HG02840 (cell line): Measurements from ENCODE around the gene DOCK9.

ENCODE experiments used
- ATAC-seq: cut with Tn5 transposase; IDR thresholded peaks from one replicate; pipeline ENCODE4 v1.9.1; 2021; ENCODE audit warnings: mild to moderate bottlenecking, moderate library complexity, moderate number of reproducible peaks; ENCODE audit not compliant: unreplicated experiment, low FRiP score

The DOCK9 gene

DNA sequence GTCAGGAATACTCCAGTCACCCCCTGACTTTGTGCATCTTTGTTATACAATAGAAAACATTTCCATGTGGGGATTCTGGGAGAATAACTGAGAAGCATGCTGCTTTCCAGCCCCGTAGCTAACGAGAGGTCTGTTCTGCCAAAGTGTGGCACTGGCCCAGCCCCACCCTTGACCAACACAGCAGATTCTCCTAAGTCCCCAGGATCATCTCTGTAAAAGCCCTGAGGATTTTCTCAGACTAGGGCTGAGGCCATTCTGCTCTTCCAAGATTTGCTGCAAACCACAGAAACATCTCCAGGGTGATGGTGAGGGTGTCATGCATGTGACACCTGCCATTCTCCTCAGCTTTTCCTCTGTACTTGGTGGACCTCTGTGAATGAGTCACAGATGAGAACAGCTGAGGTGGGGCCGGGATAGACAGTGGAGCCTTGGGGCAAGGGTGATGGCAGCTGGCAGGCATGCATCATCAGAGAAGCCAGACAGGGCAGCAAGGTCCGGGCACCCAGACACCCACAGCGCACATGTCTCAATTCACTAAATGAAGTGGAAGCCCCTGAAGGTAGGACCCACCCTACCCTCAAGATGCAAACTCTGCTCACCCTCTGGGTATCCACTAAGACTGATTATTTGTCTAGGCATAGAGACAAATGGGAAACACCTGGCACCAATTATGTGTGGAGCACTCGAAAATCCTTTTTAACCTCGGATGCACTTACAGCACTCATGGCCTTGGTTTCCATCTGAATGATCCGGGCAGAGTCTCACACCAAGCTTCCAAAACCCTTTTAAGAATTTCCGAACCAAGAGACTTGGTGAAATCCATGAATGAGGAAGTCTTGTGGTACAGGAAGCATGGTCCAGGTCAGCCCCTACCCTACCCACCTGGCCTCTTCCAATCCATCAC is 20.1 kb upstream of the DOCK9 start:
- no peak for ATAC-seq

DNA sequence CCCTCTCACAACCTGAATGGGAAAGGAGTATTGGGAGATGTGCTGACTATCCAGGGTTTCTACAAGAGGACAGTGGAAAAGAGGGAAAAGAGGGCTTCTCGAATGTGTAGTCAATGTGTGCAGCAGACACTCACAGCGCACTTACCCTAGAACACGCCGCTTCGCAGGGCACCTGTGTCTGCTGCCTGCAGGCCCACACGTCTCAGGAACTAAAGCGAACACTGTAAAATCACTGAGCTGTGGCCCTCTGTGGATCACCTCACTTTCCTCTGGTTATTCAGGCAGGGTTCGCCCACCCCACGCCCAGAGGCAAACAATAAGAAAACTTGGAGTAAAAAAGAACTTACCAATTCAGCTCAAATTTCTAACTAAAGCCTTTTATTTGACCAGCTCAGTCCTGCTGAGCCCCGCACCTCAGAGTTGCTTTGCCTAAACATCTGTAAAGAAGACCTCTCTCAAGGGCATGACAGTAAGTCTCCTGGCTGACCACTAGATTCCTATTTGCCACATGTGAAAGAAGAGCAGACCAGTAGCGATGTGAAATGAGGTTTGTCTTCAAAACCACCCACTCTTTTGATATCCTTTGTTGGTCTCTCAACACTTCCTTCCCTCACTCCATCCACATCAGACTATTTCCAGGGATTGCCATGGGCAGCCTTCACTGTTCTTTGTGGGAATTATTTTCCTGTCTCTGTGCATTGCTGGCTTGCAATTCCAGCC is 19.3 kb upstream of the DOCK9 start:
- ATAC-seq = no peak

GRCh38 chr13:98996046-98996445 is 18.2 kb upstream of the DOCK9 start:
- no peak for ATAC-seq

DNA sequence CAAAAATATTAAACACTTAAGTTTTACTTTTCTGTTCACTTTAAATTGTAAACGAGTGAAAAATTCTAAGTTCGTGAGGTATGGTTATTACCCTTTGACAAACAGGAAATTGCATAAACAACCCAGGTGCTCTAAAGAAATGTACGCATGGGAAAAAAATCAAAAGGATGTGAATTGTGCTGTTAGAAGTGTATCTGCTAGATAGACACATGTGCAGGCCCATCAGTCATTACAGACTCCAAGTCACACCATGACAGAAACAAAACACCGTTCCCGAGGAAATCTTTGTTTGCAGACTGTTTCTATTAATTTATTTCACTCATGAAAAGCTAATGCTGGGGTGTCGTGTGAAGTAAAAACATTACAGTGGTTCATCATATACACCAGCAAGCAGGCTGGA is 17.0 kb upstream of the DOCK9 start:
- ATAC-seq = no peak

DNA sequence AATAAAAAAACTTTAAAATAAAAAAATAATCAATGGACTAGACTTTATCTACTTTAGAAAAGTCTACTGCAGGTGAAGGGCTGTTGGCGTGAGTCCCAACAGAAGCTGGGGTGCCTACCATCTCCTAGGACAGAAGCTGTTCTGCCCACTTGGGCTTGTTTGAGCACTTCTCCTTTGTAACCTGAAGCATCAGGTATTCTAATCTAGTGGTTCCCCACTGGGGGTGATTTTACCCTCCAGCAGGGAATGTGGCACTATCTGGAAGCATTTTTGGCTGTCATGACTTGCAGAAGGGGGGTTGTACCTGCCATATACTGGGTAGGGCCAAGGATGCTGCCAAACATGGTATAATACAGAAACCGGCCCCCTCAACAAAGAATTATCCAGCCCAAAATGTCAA is 16.2 kb upstream of the DOCK9 start:
- no peak for ATAC-seq

DNA sequence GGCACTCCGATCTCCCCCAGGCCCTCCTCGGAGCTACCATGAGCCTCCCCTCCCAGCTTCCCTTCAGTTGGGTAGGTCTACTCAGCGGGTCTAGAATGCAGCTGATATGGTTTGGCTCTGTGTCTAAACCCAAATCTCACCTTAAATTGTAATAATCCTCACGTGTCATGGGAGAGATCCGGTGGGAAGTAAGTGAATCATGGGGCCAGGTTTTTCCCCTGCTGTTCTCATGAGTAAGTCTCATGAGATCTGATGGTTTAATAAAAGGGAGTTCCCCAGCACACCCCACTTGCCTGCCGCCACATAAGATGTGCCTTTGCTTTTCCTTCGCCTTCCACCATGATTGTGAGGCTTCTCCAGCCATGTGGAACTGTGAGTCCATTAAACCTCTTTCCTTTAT is 14.5 kb upstream of the DOCK9 start:
- no peak for ATAC-seq

DNA sequence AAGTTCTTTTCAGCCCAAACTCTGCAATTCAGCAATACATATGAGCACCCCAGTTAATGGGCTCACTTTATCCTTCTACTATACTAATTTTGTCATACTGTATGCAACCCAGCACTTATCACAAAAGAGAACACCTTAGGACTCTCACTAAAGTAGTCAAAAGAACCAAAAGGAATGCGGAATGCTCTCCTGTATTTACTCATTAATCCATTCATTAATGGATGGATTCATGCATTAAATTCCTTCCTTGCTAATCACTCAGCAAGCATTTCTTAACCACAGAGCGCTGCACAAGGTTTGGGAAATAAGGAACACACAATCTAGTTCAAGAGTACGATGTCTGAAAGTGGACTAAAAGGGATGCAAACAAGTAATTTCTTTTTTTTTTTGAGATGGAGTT is 12.8 kb upstream of the DOCK9 start:
- no peak for ATAC-seq

DNA sequence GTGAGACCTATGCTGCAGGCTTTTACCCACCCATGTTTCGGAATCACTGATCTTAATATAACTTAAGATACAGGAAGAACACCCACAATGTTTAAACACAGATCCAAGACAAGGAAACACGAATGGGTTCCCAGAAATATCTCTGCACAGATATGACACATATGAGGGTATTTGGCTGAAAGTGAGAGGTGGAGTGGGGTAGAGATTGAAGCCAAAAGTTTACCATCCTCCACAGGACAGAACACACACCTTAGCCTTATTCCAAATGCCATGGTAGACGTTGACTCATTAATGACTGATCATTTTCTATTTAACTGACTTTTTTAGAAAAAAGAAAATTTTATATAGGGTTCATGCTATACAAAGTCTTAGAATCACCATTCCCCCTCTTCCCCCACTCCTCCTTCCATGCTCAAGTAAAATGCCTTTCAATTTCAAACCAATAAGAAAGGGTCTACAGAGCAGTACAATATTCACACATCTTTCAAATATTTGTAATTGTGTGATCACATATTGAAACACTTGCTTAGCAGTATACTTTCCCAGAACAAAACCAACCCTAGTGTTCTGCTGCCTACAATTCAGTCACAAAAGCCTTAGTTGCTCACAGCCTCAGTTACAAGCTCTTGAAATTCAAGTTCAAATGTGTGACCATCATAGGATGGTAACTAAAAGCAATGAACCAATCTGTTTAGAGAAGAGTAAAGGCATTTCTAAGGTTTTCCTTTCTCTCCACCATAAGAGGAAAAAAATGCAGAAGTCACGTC is 11.8 kb upstream of the DOCK9 start:
- no peak for ATAC-seq

GRCh38 chr13:98988780-98989179 is 10.9 kb upstream of the DOCK9 start:
- ATAC-seq = no peak

DNA sequence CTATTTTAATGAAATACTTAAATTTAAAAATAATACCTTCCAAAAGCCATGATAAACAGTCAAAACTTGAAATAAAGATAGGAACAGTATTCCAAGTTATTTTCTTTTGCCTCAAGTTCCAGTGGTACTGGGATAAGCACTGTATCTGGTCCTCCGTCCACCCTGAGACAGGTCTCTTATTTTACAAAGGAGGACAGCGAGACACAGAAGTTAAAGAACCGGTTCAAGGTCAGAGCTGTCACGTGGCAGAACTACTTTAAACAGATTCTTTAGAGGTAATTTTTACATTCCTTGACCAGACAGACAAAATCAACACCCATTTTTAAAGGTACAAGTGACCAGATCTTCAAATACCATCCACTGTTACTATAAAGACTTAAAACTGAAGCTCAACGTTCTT is 10.4 kb upstream of the DOCK9 start:
- no peak for ATAC-seq

DNA sequence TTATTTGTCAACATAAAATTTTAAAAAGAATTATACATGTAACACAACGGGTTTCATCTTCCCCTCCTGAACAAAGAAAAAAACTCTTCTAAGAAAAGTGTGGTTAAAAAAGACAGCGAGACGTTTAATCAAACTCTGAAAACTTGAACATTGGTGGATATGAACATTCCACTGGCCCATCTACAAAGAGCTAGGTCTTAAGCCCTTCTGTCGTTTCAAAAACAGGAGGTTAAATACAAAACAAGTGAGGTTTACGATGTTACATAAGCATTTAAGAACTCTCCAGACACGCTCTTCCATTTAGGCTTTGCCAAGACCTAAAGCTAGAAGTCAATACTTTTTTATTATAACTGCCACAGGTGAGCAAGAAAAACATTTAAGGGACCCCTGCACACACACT is 9.4 kb upstream of the DOCK9 start:
- ATAC-seq = no peak

DNA sequence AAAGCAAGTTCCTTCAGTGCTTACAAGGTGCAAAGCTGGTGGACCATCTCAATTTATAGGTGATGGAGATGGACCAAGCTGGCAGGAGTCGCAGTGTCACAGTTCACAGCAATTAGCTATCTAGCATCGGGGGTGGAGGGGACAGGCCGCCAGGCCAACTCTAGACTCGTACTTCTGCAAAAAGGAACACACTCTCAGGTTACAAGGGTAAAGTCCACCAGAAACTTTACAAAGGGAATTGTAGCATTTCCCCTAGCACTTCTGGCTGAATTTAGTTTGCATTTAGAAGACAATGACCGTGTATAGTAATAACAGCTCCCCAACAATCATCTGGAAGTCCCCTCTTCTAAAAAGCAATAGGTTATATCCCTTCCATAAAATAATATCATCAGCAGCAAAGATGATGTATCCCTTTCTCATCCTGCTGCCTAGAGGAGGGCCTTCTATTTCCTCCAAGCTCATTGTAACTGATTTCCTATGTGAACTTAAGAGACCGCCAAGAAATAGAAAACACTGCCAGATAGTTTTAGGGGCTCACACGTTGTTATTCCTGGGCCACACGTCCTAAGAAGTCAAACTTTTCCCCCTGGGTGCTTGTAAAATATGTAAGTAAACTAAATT is 8.5 kb upstream of the DOCK9 start:
- ATAC-seq = no peak

GRCh38 chr13:98985591-98985990 is 7.7 kb upstream of the DOCK9 start:
- no peak for ATAC-seq

GRCh38 chr13:98984983-98985382 is 7.1 kb upstream of the DOCK9 start:
- no peak for ATAC-seq

- no peak for ATAC-seq
These were observed 6.3 kb upstream of the DOCK9 start for GRCh38 chr13:98984118-98984517.

DNA sequence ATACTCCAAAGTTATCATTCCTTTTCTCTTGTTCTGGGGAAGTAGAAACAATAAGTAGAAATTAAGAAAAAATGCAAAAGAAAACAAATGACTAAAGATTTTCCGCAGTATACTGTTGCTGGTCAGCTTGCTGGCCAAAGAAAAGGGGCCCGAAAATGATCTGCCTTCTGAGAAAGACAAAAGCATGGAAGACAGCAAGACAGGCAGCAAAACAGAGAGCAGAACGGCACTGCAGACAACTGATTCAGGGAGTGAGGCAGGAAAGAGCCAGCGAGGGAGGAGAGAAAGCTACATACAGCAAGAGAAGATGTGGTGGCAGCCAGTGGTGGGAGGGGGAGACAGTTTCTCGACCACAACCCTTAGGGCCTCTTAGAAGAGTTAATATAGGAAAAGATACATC is 5.3 kb upstream of the DOCK9 start:
- no peak for ATAC-seq

- no peak for ATAC-seq
These were observed 3.7 kb upstream of the DOCK9 start for GRCh38 chr13:98981369-98982080.

DNA sequence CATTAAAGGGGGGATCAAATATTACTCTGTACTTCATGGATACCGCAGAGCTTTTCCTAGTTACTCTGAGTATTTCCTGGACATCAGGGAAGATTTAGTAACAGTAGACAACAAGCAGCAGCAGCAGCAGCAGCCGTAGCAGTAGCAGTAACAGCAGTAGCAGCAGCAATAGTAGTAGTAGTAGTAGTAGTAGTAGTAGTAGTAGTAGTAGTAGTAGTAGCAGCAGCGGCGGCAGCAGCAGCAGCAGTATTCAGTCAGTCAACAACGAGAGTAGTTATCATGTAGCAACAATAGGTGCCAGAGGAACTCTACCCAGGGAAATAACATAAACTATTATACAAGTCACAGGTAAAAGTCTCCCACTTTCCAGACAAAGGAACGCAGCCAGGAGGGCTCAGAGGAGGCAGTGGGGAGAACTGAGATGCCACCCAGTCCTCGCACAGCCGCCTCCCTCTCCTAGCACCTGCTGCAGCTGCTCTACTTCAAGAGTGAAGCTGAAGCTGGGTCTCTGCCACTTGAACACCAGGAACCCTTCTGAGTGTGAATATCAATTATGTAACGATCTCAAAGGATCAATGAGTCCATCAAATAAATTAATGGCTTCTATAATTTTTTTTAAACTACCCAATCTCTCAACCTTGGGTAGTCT is 1.3 kb upstream of the DOCK9 start:
- no peak for ATAC-seq

GRCh38 chr13:98978280-98978679 is 416 bp upstream of the DOCK9 start:
- no peak for ATAC-seq

GRCh38 chr13:98976941-98977340 is 923 bp downstream of the DOCK9 start:
- ATAC-seq = no peak
